ENCODE results near the gene SMG9. TPM values are rescaled to one million over a fixed set of nuclear protein-coding genes. Genes with fewer than 3 reads are reported as not detected.

Gene SMG9
- total RNA-seq, 1 donor from 2014 or later, result 35.0 TPM

DNA sequence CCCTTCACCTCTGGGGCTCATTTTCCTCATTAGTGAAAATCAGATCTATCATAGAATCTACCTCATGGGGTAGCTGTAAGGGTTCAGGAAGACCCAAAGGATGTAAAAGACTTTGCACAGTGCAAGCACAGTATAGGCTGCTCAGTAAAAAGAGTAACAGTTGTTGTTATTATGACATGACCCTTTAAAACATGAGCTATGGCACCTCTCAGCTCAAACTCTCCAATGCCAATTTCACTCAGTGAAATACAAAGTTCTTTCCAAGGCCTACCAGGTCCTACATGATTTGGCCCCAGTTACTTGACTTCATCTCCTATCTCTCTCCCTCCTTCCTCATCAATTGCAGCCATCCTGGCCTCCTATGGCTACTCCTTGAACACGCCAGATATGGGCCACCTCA, 4.9 kb downstream of the SMG9 start:
- Histone ChIP-seq H3K79me2 (ENCODE audit: insufficient read depth, low read length) (peaks cover 37% of the 10 kb centered on the region), H3K27ac (ENCODE audit: low read depth, low read length) (no peak overlapping the region), H3K4me3 (ENCODE audit: insufficient read depth, low read depth, low read length) (no peak overlapping the region), H2AFZ (ENCODE audit: low read depth, low read length) (no peak overlapping the region), H3K9me3 (ENCODE audit: insufficient read depth, low read depth, low read length) (no peaks in the 10 kb centered on the region), H3K27me3 (ENCODE audit: insufficient read depth, low read length) (no peaks in the 10 kb centered on the region), H3K4me1 (ENCODE audit: insufficient read depth, low read length) (peaks cover 31% of the 10 kb centered on the region), H3K36me3 (ENCODE audit: insufficient read depth, low read length) (peaks cover 38% of the 10 kb centered on the region), H3K4me2 (ENCODE audit: low read length) (no peak overlapping the region), H4K20me1 (ENCODE audit: insufficient read depth, low read length) (peaks cover 4% of the 10 kb centered on the region), H3K9ac (ENCODE audit: low read length) (no peak overlapping the region)
- Mint-ChIP-seq H3K9me3 (ENCODE audit: unreplicated experiment) (no peaks in the 10 kb centered on the region), H3K4me3 (ENCODE audit: unreplicated experiment) (no peak overlapping the region), H3K36me3 (ENCODE audit: low read depth, unreplicated experiment) (peaks cover 27% of the 10 kb centered on the region), H3K27me3 (ENCODE audit: low read depth, unreplicated experiment) (no peaks in the 10 kb centered on the region), H3K27ac (ENCODE audit: unreplicated experiment) (no peak overlapping the region), H3K4me1 (ENCODE audit: low read depth, unreplicated experiment) (peaks cover 27% of the 10 kb centered on the region)
- TF ChIP-seq EZH2 (IDR thresholded peaks at IDR 0.05; ENCODE audit: insufficient read depth, low read length), result no peak
- TF ChIP-seq, protein P1, sequence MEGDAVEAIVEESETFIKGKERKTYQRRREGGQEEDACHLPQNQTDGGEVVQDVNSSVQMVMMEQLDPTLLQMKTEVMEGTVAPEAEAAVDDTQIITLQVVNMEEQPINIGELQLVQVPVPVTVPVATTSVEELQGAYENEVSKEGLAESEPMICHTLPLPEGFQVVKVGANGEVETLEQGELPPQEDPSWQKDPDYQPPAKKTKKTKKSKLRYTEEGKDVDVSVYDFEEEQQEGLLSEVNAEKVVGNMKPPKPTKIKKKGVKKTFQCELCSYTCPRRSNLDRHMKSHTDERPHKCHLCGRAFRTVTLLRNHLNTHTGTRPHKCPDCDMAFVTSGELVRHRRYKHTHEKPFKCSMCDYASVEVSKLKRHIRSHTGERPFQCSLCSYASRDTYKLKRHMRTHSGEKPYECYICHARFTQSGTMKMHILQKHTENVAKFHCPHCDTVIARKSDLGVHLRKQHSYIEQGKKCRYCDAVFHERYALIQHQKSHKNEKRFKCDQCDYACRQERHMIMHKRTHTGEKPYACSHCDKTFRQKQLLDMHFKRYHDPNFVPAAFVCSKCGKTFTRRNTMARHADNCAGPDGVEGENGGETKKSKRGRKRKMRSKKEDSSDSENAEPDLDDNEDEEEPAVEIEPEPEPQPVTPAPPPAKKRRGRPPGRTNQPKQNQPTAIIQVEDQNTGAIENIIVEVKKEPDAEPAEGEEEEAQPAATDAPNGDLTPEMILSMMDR (IDR thresholded peaks at IDR 0.05; ENCODE audit: insufficient read depth, low read depth, low read length), result no peak
- DNase-seq (ENCODE audit: low read depth) (no peak), FAIRE-seq (no peak)

DNA sequence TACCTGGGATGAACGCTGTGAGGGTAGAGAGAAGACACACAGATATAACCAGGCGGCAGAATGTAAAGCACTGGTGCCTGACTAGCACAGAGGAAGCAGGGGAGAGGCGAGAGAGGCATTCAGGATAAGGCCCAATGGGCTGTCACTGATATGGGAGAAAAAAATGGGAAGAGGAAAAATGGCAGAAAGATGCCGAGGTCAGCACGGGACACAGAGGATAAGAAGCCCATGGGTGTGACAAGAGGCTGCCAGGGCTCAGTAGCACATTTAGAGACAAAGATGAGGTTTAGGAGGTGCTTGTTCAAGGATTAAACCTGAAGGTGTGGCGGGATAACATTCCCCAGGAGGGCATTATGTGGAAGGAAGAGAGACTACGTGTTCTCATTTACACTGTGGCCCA, 5.6 kb downstream of the SMG9 start:
- peaks cover 37% of the 10 kb centered on the region for H3K79me2 ChIP-seq (ENCODE audit: insufficient read depth, low read length)
- TF ChIP-seq, protein P1 (IDR thresholded peaks at IDR 0.05; ENCODE audit: insufficient read depth, low read depth, low read length), result no peak
- TF ChIP-seq EZH2 (IDR thresholded peaks at IDR 0.05; ENCODE audit: insufficient read depth, low read length), result no peak
- peaks cover 41% of the 10 kb centered on the region for H3K36me3 ChIP-seq (ENCODE audit: insufficient read depth, low read length)
- H3K4me2 ChIP-seq (ENCODE audit: low read length), result no peak overlapping the region
- H3K36me3 Mint-ChIP-seq (ENCODE audit: low read depth, unreplicated experiment), result peaks cover 29% of the 10 kb centered on the region
- H3K9me3 Mint-ChIP-seq (ENCODE audit: unreplicated experiment), result no peaks in the 10 kb centered on the region
- H3K27me3 Mint-ChIP-seq (ENCODE audit: low read depth, unreplicated experiment), result no peaks in the 10 kb centered on the region
- H3K27me3 ChIP-seq (ENCODE audit: insufficient read depth, low read length), result no peaks in the 10 kb centered on the region
- H3K4me1 ChIP-seq (ENCODE audit: insufficient read depth, low read length), result peaks cover 31% of the 10 kb centered on the region
- H2AFZ ChIP-seq (ENCODE audit: low read depth, low read length), result no peak overlapping the region
- no peak overlapping the region for H3K27ac Mint-ChIP-seq (ENCODE audit: unreplicated experiment)
- no peak overlapping the region for H3K27ac ChIP-seq (ENCODE audit: low read depth, low read length)
- peaks cover 4% of the 10 kb centered on the region for H4K20me1 ChIP-seq (ENCODE audit: insufficient read depth, low read length)
- no peak overlapping the region for H3K9ac ChIP-seq (ENCODE audit: low read length)
- no peak for FAIRE-seq
- H3K4me3 ChIP-seq (ENCODE audit: insufficient read depth, low read depth, low read length), result no peak overlapping the region
- peaks cover 28% of the 10 kb centered on the region for H3K4me1 Mint-ChIP-seq (ENCODE audit: low read depth, unreplicated experiment)
- DNase-seq (ENCODE audit: low read depth), result no peak
- H3K9me3 ChIP-seq (ENCODE audit: insufficient read depth, low read depth, low read length), result no peaks in the 10 kb centered on the region
- H3K4me3 Mint-ChIP-seq (ENCODE audit: unreplicated experiment), result peak overlapping the region; percentile 17

DNA sequence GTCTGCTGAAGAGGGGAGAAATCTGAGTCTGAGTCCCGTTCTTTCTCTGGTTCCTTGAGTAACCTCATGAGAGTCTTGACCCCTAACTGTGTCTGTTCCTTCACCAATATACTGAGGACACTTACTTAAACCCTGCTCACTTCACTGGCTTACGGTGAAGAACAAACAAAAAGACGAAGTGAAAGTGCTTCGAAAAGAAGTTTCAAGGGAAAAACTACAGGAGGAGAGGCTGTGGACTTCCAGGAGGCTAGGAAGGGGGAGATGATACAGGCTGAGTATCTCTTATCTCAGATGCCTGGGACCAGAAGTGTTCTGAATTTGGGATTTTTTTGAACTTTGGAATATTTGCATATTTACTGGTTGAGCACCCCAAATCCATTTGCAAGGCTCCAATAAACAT, 6.1 kb downstream of the SMG9 start:
- Histone ChIP-seq H3K9me3 (ENCODE audit: insufficient read depth, low read depth, low read length) (no peaks in the 10 kb centered on the region), H3K27me3 (ENCODE audit: insufficient read depth, low read length) (no peaks in the 10 kb centered on the region), H3K9ac (ENCODE audit: low read length) (no peak overlapping the region), H3K27ac (ENCODE audit: low read depth, low read length) (no peak overlapping the region), H4K20me1 (ENCODE audit: insufficient read depth, low read length) (peaks cover 7% of the 10 kb centered on the region), H3K4me1 (ENCODE audit: insufficient read depth, low read length) (peaks cover 29% of the 10 kb centered on the region), H3K79me2 (ENCODE audit: insufficient read depth, low read length) (peaks cover 32% of the 10 kb centered on the region), H3K4me2 (ENCODE audit: low read length) (no peak overlapping the region), H3K36me3 (ENCODE audit: insufficient read depth, low read length) (peaks cover 45% of the 10 kb centered on the region), H3K4me3 (ENCODE audit: insufficient read depth, low read depth, low read length) (no peak overlapping the region), H2AFZ (ENCODE audit: low read depth, low read length) (no peak overlapping the region)
- DNase-seq (ENCODE audit: low read depth), result no peak
- Mint-ChIP-seq H3K27ac (ENCODE audit: unreplicated experiment) (no peak overlapping the region), H3K4me3 (ENCODE audit: unreplicated experiment) (no peak overlapping the region), H3K4me1 (ENCODE audit: low read depth, unreplicated experiment) (peaks cover 29% of the 10 kb centered on the region), H3K27me3 (ENCODE audit: low read depth, unreplicated experiment) (no peaks in the 10 kb centered on the region), H3K36me3 (ENCODE audit: low read depth, unreplicated experiment) (peaks cover 33% of the 10 kb centered on the region), H3K9me3 (ENCODE audit: unreplicated experiment) (no peaks in the 10 kb centered on the region)
- FAIRE-seq, result no peak
- TF ChIP-seq EZH2 (IDR thresholded peaks at IDR 0.05; ENCODE audit: insufficient read depth, low read length), result no peak
- TF ChIP-seq, protein P1 (IDR thresholded peaks at IDR 0.05; ENCODE audit: insufficient read depth, low read depth, low read length), result no peak

Measured in astrocyte (in vitro differentiated cells and primary cell).